Measurements from ENCODE around the gene PAK6.
A peak's percentile ranks its signal among the peaks of the same experiment; 100 is the strongest.

The PAK6 gene

GRCh38 chr15:40310001-40310959, 71.4 kb downstream of the PAK6 start:
- peak; percentile 75 for DNase-seq (ENCODE audit: low read depth, low spot score)

GRCh38 chr15:40310993-40311392, 72.1 kb downstream of the PAK6 start:
- DNase-seq (ENCODE audit: low read depth, low spot score) = no peak

GRCh38 chr15:40312370-40313158, 73.7 kb downstream of the PAK6 start:
- no peak for DNase-seq (ENCODE audit: low read depth, low spot score)

- DNase-seq (ENCODE audit: low read depth, low spot score) = peak; percentile 75
These were observed 74.9 kb downstream of the PAK6 start for GRCh38 chr15:40313531-40314398.

GRCh38 chr15:40314723-40315276, 75.9 kb downstream of the PAK6 start:
- DNase-seq (ENCODE audit: low read depth, low spot score) = no peak

- DNase-seq (ENCODE audit: low read depth, low spot score) = no peak
These were observed 78.1 kb downstream of the PAK6 start for GRCh38 chr15:40316931-40317330.

GRCh38 chr15:40317580-40317979, 78.7 kb downstream of the PAK6 start:
- no peak for DNase-seq (ENCODE audit: low read depth, low spot score)

- DNase-seq (ENCODE audit: low read depth, low spot score) = no peak
These were observed 81.5 kb downstream of the PAK6 start for GRCh38 chr15:40320409-40320808.

GRCh38 chr15:40320931-40321371, 82.1 kb downstream of the PAK6 start:
- peak; percentile 76 for DNase-seq (ENCODE audit: low read depth, low spot score)

GRCh38 chr15:40322531-40323238, 83.8 kb downstream of the PAK6 start:
- DNase-seq (ENCODE audit: low read depth, low spot score) = peak; percentile 77

- peak; percentile 99 for DNase-seq (ENCODE audit: low read depth, low spot score)
These were observed 84.5 kb downstream of the PAK6 start, which contains the start of gene INAFM2 for GRCh38 chr15:40323239-40323952. INAFM2 (plus strand) TSS chr15:40323692; CDS start chr15:40324056, 364 bp downstream.

GRCh38 chr15:40323953-40324937, 85.4 kb downstream of the PAK6 start:
- DNase-seq (ENCODE audit: low read depth, low spot score) = peak; percentile 56

GRCh38 chr15:40325188-40325587, 86.3 kb downstream of the PAK6 start:
- DNase-seq (ENCODE audit: low read depth, low spot score) = no peak

GRCh38 chr15:40325700-40326099, 86.8 kb downstream of the PAK6 start:
- DNase-seq (ENCODE audit: low read depth, low spot score) = no peak

Data from astrocyte of the hippocampus (primary cell).